Smooth muscle cell of the brain vasculature (primary cell): ENCODE results near the gene PIM2.
A peak's percentile ranks its signal among the peaks of the same experiment; 100 is the strongest.

ENCODE experiments used
- DNase-seq: peaks from one replicate; pipeline ENCODE4 v3.0.0-alpha.2; 2012; ENCODE audit warnings: low read depth, low spot score

Gene PIM2

DNA sequence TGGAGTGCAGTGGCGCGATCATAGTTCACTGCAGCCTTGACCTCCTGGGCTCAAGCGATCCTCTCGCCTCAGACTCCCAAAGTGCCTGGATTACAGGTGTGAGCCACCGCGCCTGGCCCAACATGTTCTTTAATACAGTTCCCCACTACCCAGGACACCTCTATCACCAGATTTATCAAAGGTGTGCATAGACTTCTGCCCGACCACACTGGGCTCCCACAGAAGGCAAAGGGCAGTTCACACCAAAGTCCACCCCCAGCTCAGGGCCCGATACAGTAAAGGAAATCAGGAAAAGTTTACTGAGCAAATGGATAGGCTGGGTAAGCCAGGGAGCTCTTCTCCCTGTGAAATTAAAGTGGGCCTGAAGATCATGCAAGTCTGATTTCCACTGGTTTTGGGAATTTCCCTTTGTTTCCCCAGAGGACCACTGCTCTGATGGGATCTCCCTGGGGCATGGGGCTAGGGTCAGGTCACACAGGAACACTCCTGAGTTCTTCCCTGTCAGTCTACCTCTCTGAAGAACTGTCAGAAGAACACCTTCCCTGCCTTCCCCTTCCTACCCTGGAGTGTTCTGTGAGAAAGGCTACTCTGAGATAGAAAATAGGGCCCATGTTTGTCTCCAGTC is 17.7 kb upstream of the PIM2 start:
- no peak for DNase-seq

DNA sequence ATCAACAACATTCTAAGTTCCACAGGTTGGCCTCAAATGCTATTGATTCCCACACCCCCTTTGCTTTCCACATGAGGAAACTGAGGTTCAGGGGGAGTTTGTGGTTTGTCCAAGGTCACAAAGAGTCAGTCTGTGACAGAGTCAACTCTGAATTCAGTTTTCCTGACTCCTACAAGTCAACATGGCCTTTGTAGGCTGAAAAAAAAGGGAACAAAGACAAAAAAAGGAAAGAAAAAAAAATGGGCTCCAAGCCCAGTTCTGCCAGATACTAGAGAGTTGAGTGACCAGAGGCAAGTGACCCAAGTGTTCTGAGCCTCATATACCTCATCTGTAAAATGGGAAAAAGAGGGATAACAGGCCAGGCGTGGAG is 16.5 kb upstream of the PIM2 start:
- no peak for DNase-seq

DNA sequence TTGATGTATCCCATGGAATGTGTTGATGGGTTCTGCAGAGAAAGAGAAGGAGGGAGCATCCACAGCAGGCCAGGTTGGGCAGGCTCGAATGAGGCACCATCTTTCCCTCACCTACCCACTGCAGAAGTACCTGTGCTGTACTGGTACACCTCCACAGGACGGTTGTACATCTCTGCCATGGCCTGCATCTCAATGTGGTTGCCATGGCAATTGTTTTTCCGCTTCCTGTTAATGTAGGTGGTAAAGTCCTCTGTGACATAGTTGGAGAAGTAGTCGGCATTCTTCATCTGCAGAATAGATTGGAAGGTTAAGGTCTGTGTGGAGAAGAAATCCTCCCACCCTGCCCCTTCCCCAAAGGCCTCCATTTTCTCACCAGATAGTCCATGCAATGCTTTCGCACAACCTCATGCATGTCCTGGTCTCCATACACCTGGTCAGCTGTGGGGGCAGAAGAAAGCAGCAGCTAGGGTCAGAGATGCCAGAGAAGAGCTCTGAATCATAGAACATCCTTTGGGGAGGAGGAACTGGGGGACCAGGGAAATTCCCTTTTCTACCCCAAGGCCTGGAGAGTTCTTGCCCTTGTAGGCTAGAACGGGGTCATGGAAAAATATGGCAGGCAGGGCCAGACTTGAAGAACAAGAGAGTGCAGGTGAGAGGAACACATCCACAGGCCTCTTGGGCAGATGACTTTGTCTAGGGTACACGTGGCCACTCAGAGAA is 15.9 kb upstream of the PIM2 start:
- no peak for DNase-seq

DNA sequence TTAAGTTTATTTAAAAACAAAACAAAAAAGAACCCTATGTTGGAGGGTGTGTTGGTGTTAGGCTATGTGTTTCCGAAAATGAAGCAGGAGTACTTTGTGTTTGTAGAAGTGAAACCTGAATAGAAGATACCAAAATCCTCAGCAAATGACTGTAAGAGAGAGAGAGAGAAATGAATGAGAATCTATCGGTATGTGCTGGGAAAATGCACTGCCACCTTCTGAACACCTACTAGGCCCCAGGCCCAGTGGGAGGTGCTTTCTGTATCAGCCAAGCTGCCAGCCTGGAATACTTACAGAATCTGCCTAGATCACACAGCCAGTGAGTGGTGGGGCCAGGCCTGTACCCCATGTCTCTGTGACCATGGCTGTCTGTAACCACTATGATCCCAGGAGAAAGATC is 14.9 kb upstream of the PIM2 start:
- DNase-seq = no peak

DNA sequence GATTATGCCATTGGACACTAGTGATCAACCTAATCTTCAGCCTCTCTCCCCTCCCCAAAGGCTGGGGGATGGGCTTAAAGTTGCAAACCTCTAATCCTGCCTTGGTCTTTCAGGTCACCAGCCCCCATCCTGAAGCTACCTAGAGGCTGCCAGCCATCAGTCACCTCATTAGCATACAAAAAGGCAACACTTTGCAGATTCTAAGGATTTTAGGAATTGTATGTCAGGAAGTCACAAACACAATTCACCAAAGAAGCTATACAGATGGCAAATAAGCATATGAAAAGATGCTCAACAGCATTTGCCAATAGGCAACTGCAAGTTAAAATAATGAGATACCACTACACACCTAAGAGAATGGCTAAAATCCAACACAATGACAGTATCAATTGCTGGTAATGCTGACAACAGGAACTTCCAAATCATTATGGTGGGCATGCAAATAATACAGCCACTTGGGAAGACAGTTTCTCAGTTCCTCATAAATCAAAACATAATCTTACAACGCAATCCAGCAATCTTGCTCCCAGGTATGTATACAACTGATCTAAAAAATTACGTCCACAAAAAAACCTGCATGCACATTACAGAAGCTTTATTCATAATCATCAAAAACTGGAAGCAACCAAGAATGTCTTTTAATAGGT is 9.0 kb upstream of the PIM2 start:
- no peak for DNase-seq

DNA sequence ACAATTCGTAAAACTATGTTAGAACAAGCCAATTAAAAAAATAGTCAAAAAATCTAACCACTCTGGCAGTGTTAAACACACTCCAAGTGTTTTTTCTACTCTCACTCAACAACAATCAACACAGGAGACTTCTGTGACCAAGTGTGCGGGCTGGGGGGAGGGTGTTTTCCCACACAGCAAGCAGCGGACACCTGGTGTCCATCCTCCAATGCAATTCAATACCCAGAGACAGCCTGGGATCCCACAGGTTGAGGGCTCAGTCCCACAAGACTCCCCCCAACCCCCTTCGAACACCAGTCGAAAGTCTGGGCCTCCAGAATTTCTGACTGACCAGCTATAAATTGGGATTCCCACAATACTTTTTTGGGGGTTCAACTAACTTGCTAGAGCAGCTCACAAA is 8.3 kb upstream of the PIM2 start:
- no peak for DNase-seq

DNA sequence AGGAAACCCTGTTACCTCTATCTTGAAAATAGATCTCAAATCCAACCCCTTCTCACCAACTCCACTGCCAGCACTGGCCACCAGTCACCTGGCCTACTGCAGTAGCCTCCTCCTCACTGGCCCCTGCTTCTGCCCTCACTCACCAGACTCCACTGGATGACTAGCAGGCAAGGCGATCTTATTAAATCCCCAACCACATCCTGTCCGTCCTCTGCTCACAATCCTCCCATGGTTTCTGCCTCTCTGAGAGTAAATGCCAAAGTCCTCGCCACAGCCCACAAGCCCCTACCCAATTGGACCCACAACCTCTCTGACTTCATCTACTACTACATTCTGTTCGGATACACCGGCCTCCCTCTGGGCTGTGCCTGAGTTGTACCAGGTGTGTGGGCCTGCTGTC is 5.4 kb upstream of the PIM2 start:
- no peak for DNase-seq

DNA sequence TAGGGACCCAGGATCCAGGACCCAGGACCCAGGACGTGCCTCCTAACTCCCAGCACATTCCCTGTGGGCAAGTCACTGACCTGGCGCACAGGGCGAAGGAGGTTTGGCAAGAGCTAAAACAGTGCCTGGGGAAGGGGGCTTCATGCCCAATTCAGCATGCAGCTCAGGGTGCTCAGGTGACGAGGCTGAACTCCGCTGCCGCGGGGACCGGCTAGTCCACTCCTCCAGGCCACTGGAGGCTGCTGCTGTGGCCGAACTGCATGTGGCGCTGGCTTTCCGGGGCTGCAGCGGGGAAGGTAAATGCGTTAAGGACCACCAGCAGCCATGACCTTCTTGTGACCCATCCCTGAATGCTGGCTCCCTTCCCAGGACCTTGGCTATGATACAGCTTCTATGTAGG is 4.9 kb upstream of the PIM2 start:
- no peak for DNase-seq

DNA sequence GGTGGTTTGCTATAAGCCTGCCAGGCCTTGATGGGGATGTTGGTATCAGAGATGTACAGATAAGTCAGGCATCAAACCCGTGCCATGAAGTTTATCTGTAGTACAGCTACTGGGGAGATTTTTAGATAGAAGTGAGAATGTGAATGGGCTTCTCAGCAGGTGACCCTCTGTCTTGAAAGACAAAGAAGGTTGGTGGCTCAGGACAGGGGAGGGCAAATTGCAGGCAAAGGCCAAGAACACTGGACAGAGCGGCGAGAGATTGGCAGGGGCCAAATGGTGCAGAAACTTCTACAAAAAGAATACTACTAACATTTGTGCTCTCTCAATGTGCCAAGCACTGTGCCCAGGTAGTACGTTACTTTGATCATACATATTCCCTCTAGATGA is 1.9 kb upstream of the PIM2 start:
- DNase-seq = no peak

DNA sequence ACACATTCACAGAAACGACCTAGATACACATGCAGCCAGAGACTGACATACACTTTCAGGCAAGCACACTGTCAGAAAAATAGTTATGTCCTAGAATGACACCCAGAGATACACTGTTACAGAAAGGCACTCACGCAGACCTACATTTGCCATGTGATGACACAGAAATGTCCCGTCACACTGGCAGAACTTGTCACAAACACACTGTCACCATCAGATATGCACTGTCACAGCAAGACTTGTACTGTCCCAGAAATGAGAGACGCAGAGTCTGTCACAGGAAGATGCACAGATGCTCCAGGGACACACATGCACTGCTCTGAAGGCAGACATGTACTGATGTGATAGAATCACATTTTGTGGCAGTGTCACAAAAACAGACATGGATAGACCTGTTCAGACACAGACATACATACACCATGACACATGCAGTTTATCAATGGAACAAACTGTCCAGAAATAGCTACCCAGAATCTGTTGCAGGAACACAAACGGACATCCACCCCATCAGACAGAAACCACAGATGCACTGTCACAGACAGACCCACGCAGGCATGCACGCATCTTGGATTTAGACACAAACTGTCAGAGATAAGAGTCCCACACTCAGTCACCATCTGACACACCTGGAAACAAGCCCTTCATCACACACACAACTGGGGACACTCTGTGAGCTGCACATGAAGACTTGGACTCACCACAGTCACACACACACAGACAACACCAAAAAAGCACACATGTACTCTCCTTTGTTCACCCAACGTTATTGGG is 1.3 kb upstream of the PIM2 start:
- no peak for DNase-seq

DNA sequence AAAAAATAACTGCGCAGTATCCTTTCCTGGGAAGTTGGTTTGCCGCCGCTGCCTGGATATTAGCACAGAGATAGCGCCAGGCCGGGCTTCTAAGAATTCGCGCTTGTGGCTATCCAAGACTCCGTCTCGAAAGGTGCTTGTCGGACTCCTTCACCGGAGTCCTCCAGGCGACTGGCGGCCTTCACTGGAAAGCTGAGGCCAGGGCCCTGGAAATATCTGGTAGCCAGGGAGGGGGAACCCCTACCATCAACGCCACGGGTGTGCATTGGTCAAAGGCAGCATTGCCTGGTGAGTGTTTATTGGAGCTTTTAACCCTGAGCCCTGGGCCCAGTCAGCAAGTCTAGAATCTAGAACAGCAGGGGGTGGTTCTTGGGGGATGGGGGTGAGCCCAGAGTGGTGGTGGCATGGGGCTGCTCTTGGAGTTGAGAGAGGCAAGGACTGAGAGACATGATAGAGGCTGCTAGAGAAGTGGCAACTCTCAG is 577 bp upstream of the PIM2 start:
- DNase-seq = no peak

DNA sequence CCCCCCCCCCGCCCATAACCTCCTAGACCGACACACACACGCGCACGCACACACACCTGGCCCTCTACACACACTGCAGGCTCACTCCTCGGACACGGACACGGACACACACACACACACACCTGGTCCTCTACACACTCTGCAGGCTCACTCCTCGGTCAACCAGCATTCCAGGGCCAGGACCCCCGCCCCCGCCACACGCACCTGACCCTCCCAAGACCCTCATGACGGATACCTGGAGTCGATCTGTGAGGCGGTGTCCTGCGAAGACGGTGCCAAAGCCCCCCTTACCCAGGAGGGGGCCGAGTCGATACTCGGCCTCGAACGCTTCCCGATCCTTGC is 552 bp downstream of the PIM2 start:
- DNase-seq = no peak

DNA sequence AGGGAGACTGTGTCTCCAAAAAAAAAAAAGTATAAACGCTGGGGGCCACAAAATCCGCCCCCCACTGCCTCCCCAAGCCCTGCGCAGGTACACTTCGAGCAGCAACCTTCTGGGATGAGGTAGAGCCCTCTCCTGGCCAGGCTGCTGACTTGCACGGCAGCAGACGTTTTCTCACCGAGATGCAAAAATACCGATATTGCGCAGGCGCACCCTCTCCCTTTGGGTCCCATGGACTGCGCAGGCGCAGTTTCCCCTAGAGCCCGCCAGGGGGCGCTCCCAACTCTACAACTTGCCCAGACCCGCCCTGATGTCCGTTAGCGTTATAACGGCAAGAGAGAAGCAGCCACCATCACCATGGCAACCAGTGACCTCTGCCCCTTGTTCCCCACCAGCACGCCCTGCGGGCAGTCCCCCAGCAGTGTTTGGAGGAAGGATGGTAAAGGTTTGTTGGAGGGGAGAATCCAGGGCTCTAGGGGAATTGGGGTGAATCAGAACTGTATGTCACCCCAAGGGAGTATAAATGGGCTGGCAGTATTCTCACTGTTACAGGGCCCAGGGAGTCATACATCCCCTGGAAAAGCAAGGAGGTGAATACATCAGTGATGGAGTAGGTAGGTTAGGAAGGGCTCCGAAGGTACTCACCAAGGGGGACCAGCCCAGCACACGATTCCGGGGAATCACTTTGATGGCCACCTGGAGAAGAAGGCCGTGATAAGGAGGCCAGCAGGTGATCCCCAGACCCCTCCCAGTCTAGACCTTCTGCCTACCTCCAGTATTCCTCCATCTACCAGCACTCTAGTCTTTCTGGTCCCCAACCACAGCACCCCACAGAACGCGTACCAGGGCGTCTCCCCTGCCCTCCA is 1.5 kb downstream of the PIM2 start:
- peak; percentile 68 for DNase-seq

DNA sequence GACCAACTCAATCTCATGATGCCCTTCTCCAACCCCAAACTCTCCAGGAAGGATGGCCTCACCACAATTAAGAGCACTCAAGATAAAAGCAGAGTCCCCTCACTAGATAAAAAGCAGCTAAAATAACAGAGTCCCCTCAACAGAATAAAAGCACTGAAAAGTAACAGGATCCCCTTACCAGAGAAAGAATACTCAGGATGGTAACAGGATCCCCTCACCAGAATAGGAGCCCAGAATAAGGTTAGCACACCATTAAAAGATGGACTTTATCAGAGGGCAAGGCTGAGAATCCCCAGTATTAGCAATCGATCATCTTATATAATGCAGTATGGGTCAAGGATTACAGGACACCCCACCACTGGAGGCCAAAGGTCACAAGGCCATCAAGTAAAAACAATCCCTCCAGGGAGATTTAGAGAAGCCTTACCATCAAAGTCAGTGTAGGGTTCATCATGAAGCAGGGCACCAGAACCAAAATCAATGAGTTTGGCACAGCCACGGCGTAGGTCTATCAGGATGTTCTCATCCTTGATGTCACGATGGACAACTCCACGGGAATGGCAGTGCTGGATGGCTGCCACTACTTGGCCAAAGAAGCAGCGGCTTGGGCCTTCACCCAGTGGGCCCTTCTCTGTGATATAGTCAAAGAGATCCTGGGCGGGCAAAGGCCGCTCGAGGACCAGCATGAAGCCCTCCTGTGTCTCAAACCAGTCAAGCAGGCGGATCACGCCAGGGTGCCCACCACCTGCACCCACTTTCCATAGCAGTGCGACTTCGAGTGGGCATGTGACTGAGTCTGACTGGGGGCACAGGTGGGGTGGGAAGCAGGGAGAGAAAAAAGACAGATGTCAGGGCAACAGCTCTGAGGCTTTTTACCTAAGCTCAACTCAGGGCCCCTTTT is 4.0 kb downstream of the PIM2 start:
- DNase-seq = no peak

DNA sequence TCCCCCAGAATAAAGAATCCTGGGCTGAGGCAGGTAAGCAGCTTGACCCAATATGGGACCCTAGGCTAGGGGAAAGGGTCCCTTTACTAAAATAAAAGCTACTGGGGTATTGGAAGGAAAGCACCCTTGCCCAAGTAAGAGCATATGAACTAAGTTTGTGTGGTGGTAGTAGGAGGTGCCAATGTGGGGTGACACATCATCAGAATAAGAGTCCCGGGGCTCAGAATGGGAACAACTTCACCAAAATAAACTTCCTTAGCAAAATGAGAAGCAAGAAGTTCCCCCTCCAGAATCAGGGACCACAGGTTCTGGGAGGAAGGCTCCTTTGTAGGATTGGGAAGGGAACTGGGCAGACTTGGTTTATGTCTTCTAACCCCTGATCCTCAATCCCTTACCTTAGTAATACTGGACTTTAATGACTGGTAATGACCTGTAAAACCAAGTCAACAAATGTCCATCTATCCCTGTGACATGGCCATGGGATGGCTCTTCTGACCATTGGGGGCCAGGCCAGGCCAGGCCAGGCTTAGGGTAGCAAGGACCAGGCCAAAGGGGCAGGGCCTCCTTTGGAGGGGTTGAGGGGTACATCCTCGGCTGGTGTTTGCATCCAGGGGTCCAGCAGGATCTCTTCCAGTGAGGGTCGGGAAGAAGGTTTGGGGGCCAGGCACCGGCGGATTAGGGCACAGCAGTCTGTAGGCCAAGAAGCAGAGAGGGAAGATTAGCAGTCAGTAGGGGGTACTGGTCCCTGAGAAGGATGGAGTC is 5.0 kb downstream of the PIM2 start:
- no peak for DNase-seq

DNA sequence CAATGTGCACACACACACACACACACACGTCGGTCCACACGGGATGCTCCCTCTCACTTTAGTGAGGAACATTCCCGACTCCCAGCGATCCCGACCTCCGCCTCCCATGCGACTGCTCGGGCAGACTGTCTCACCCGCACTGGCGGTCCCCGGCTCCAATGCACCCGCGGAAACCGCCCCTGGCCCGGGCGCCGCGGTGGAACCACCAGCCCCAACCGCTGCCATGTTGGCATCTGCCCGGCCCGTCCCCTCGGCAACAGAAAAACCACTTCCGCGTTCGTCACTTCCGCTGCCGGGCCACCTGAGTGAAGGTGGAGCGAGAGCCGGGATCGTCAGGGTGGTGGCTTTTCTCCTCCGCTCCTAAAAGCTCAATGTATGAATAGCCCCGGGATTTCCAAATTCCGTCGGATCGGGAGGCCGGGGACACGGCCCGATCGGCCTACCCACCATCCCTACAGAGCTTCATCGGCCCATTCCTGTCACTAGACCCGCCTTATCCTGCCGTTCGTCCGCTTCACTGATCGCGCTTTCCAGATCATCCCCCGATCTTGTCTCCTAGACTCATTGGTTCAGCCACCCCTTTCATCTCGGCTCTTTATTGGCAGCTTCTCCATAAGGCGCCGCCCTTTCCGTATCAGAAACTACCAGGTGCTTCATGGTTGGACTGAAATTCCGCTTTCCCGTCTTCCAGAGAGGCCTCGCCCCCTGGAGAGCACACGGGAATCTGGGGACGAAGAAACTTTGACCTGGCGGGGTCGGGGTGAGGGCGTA is 7.2 kb downstream of the PIM2 start, which contains the start of gene SLC35A2:
TSS of gene SLC35A2 (minus strand) at position 235 of the 771 bp plus-strand sequence. CDS start at position 225, 10 bp downstream.
- no peak for DNase-seq

DNA sequence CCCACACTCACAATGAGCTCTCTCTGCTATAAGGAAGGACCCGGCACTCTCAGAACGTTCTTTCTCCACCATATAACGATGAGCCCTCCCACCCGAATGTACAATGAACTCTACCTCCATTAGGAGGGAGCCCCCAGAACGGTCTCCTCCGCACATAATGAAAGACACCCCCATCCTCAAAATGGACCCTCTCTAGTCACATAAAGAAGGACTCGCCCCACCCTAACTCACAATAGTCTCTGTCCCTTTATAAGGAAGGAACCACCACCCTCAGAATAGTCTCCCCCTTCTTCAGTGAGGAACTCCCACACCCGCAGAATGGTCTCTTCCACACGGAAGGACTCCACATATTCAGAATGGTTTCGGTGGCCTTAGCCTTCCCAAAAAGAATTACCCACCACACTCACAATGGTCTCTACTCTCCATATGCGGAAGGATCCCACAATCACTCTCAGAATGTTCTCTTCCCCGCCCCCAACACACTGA is 7.9 kb downstream of the PIM2 start:
- DNase-seq = no peak

DNA sequence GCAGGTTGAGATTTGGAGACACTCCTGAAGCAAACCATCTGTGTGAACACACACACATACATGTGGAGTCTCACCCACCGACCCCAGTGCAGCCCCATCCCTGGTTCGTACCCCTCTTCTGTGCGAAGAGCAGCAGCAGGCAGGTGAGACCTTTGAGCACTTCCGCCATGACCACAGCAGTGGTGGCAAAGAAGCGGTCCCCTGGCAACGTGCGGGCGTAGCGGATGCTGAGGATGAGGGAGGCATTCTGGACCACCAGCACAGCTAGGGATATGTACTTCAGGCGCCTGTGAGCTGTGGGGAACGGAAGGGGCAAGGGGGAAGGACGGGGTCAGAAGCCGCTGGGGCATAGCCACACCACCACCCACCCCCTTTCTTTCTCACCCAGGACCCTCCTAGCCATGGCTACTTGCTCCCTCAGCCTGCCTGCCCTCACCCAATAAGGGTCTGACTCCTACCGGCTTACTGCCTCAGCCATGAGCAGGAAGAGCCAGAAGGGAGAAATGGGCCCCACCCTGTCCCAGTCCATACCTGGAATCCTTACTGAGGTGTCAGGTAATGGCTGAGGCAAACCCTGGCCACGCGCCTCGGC is 9.0 kb downstream of the PIM2 start:
- no peak for DNase-seq
